Transverse colon (tissue), 3 donors: ENCODE measurements around the gene DNMT3B.

Experiments
- POLR2A ChIP-seq: fragments of 450-650 bp; IDR thresholded peaks from one replicate; pipeline ENCODE4 v1.6.1; 2016; ENCODE audit warnings: antibody characterized with exemption, mild to moderate bottlenecking, moderate library complexity
- TF ChIP-seq, protein P1 (sequence below), 5 experiments: fragments of 200-600 bp in 3 of 5; fragments of 450-650 bp in 2 of 5; sonication (generic) in 3 of 5; IDR thresholded peaks; 1 replicate in 2 of 5; 2 replicates in 3 of 5; pipeline ENCODE4 v1.5.1; 2016 to 2017; ENCODE audit warnings: antibody characterized with exemption in 5 of 5, inconsistent platforms in 3 of 5, mild to moderate bottlenecking in 2 of 5, moderate library complexity in 1 of 5

DNA sequence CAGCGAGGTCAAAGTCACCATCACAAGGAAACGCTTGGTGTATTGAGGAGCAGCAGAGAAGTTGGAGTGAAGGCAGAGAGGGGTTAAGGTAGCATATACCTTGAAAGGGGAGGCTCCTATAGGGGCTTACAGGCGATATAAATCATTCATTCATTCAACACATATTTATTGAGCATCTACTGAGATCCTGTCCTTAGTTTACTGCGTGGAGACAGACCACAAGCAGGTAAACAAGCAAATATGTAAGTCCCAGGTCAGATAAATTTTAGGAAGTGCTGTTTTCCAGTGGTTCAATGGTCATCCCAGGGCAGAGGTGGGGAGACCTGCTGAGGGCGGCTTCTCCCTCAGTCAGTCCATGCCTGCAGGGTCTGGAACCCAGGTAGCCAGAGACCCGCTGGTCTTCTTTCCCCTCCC is 761 bp upstream of the DNMT3B start:
- TF ChIP-seq, protein P1, sequence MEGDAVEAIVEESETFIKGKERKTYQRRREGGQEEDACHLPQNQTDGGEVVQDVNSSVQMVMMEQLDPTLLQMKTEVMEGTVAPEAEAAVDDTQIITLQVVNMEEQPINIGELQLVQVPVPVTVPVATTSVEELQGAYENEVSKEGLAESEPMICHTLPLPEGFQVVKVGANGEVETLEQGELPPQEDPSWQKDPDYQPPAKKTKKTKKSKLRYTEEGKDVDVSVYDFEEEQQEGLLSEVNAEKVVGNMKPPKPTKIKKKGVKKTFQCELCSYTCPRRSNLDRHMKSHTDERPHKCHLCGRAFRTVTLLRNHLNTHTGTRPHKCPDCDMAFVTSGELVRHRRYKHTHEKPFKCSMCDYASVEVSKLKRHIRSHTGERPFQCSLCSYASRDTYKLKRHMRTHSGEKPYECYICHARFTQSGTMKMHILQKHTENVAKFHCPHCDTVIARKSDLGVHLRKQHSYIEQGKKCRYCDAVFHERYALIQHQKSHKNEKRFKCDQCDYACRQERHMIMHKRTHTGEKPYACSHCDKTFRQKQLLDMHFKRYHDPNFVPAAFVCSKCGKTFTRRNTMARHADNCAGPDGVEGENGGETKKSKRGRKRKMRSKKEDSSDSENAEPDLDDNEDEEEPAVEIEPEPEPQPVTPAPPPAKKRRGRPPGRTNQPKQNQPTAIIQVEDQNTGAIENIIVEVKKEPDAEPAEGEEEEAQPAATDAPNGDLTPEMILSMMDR (IDR thresholded peaks at IDR 0.05), result no peak
- no peak for TF ChIP-seq POLR2A
